HG03103 (cell line): ENCODE results near the gene PCDH15.

Source experiments
- ATAC-seq: cut with Tn5 transposase; IDR thresholded peaks from one replicate; pipeline ENCODE4 v1.9.1; 2021; ENCODE audit warnings: low read depth; ENCODE audit not compliant: unreplicated experiment

Gene PCDH15

DNA sequence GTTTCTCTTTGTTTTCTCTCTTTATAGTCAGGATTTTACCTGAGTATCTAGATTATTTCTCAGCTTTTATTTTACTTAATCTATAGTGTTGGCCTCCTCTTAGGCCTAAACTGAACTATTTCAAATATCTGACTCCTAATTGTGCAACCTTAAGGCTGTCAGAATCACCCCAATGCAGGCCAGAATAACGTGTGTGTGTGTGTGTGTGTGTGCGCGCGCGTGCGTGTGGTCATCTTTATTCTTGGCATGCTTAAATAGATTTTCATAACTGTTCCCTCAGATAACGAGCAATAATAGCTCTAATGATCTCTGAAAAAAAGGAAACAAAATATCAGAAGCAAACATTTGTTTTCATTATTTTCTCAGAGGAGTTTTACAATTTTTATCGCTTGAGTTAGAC is 92.4 kb downstream of the PCDH15 start:
- no peak for ATAC-seq

DNA sequence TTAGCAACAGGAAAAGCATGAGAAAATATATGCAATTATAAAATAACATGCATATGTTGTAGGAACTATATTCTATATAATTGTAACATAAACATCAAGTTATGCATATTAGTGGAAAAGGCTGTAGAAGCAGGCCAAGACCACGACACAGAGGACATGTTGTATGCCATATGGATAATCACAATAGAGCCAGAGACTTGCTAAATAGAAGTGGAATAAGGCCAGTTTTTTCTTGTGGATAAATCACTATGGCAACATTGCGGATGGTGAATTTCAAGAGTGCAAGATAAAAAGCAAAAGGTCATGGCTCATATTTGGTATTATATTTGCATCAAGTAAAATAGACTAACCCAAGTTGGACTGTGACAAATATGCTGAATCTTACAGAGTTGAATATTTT is 93.0 kb downstream of the PCDH15 start:
- no peak for ATAC-seq

DNA sequence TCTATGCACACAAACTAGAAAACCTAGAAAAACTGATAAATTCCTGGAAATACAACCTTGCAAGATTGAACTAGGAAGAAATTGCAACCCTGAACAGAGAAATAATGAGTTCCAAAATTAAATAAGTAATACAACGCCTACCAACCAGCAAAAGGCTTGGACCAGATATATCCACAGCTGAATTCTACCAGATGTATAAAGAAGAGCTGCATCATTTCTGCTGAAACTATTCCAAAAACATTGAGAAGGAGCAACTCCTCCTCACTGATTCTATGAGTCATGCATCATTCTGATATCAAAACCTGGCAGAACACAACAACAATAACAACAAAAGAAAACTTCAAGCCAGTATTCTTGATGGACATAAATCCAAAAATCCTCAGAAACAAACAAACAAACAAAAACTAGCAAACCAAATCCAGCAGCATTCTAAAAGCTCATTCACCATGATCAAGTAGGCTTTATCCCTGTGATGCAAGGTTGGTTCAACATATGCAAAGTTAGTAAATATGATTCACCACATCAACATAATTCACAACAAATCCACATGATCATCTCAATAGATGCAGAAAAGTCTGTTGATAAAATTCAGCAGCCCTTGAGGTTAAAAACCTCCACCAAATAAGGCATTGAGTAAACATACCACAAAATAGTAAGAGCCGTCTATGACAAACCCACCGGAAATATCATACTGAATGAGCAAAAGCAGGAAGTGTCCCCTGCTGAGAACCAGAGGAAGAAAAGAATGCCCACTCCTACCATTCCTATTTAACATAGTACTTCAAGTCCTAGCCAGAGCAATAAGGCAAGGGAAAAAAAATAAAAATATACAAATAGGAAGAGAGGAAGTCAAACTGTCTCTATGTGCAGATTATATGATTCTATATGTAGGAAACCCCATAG is 98.2 kb downstream of the PCDH15 start:
- no peak for ATAC-seq

DNA sequence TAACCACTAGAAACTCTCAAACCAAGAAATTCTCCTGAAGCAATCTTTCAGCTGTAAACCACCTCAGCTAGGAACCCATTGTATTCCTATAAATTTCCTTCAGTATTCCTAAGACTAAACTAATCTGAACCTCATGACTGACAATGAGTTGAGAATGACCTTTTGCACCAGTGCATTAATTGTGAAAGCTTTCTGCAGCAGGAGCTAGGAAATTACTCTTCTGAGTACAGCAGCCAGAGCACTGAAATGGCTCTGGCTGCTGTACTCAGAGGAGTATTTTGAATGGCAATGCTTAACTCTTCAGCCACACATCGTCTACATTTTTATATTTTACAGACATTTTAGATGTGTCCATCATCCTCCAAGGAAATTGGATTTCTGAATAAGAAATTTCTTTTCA is 109.7 kb downstream of the PCDH15 start:
- ATAC-seq: no peak

- ATAC-seq: no peak
Observed at GRCh38 chr10:54682554-54682953, 118.5 kb downstream of the PCDH15 start.

DNA sequence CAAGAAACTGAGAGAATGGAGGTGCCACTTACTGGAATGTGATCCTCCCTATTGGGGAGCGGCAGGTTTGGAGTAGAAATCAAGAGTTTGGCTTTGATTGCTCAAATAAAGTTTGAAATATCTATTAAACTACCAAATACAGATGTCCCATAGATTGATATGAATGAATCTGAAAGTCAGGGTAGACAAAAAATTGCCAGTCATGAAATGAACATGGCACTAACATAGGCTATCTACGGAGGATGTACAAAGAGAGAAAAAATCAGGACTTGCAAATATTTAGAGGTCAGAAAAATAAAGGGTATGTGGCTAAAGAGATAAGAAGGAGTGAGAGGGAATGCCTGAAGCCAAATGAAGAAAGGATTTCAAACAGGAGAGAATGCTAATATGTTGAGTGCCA is 119.9 kb downstream of the PCDH15 start:
- ATAC-seq: no peak

GRCh38 chr10:54667136-54667535 is 133.9 kb downstream of the PCDH15 start:
- ATAC-seq: no peak

DNA sequence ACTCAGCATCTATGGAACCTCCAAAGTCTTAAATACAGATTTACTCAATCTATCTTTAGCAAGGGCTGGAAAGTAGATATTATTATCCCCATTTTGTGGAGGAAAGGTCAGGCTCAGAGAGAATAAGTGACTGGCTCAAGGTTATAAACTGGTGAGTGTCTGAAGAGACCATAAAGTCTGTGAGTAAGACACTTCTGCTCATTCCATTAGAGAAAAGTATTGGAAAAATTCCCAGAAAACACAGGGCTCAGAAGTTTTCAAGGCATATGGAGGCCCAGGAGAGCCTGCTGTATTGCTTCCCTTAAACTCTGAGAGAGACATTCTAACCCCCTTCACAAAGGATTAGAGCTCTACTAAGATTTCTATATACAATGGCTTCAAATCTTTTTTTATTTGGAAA is 134.8 kb downstream of the PCDH15 start:
- no peak for ATAC-seq

GRCh38 chr10:54665095-54665494 is 135.9 kb downstream of the PCDH15 start:
- ATAC-seq: no peak

- no peak for ATAC-seq
Observed at GRCh38 chr10:54660397-54660796, 140.6 kb downstream of the PCDH15 start.

DNA sequence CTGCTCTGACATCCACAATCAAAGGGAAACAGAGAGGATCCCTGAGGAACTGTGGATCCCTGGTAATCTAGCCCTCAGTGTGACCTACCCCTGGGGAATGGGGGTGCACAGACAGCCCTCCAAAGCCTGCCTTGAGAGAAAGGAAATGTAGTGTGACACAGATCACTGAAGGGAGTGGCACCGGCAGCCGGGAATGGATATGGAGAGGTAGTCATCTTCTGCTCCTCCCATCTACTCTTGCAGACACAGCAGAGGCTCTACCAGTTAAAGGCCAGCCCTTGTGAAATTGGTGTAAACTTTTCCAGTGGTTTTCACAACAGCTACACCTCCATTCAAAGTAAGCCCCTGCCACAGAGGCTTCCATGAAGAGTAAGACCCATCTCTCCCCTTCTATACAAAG is 144.4 kb downstream of the PCDH15 start:
- ATAC-seq: no peak

- ATAC-seq: no peak
Observed at GRCh38 chr10:54653518-54653917, 147.5 kb downstream of the PCDH15 start.

DNA sequence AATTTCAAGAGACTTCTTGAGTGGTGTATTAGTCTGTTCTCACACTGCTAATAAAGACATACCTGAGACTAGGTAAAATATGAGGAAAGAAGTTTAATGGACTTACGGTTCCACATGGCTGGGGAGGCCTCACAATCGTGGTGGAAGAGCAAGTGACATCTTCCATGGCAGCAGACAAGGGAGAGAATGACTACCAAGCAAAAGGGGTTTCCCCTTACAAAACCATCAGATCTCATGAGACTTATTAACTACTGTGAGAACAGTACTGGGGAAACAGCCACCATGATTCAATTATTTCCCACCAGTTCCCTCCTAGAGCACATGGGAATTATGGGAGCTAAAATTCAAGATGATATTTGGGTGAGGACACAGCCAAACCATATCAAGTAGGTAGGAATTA is 150.5 kb downstream of the PCDH15 start:
- ATAC-seq: no peak

GRCh38 chr10:54622017-54622416 is 179.0 kb downstream of the PCDH15 start:
- ATAC-seq: no peak

DNA sequence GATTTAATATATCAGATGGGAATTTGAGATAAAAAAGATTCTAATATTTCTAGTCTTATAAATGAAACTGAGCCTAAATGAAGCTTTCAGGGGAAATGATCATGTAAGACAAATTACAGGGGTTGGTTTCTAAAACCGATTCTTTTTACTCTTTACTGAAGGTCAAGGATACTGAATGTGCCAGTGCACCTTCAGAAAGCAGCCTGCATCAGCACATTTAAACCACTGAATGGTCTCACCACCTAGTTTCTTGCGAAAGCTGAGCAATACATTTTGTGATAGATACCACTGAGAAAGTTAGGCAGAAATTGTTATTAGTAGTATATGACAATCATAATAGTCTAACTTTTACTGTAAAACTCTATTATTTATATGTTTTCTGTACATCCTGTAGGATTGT is 180.7 kb downstream of the PCDH15 start:
- ATAC-seq: no peak

GRCh38 chr10:54614072-54614471 is 187.0 kb downstream of the PCDH15 start:
- no peak for ATAC-seq

DNA sequence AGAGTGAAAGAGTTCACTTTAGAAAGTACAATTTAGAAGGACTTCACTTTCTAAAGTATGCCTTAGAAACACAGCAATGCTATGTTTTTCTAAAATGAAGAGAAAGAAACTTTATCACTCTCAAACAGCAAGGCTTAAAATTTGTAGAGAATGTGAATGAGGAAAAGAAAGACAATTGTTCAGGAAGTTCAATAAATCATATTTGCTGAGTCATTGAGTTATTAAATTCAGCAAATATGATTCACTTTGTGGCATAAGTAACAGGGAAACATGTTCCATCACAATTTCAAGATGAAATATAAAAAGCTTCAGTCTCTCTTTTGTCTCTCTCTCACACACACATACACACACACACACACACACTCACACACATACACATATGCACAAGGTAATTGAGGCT is 187.9 kb downstream of the PCDH15 start:
- no peak for ATAC-seq

- no peak for ATAC-seq
Observed at GRCh38 chr10:54609423-54609822, 191.6 kb downstream of the PCDH15 start.

DNA sequence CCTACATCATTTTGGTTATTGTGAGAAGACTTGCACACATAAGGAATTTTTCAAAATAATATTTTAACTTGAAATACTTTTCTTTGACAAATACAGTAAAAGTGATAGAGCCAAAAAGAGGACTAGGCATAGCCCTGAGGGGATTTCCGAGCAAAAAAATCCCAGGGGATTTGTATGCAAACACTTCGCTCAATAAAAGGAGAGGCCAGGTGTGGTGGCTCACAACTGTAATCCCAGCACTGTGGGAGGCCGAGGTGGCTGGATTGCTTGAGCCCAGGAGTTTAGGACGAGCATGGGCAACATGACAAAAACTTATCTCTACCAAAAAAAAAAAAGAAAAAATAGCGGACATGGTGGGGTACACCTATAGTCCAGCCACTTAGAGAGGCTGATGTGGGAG is 193.0 kb downstream of the PCDH15 start:
- no peak for ATAC-seq

DNA sequence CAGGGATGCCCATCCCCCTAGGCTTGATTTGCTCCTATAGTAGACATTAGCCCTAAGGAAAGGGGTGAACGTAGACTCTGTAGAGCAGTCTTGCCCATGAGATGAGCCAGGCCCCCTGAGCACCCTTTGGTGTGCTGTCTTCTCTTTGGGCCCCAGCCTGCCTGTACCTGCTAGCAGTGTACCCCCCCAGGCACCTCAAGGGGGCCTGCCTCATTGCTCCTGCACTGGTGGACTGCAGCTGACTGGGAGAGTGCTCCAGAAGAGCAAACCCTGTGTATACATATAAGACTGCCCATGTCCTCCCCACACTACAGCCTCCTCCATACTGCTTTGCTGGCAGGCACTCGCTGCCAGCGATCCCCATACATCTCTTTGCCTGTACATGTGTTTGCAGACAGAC is 206.7 kb downstream of the PCDH15 start:
- no peak for ATAC-seq

DNA sequence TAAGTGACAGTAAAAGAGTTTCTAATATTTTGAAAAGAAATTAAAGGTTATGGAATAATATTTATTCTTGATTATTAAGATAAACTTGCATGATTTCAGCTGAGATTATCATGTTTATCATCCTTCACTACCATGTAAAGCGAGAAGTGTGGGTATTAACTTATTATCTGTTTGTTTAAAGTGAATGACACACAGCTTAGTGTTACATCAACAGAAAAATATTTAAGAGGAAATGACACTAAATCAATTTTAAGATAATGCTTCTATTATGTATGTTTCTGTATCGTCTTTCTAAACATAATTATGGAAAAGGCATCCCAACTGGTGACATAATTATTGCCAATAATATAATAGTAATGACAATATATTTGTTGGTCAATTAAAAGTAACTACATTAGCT is 213.1 kb downstream of the PCDH15 start:
- no peak for ATAC-seq

DNA sequence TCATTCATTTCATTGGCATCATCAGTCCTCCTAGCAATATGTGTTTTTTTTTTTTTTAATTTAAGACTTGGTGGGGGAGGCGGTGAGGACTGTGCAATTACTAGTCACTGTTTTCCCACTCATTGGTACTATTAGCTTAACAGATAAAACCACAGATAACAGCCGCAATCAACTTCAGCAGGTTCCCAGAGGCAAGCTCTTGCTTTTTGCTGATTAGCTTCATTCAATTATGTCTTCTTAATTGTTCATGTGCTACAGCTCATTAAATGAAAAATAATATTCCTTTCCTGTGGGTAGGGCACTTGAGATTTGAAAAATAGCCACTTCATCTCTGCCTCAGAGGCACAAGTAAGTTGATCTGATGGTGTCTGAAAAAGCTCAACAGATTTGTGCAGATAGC is 215.5 kb downstream of the PCDH15 start:
- no peak for ATAC-seq

DNA sequence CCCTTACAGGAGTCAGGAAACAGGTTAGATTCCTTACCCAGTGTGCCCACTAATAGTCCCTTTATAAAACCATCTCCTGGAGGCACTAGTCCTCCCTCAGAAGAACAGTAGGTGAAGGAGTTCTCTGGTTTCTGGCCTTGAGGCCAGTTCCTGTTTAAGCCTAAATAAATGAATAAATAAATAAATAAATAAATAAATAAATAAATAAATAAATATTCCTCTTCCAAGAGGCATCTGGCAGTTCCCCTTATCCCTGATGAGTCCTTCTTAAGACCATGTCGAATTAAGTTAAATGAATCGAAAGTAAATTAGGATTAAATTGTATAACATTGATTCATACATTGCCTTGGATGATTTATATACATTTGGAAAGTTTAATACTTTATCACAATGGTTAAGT is 223.3 kb downstream of the PCDH15 start:
- no peak for ATAC-seq
